SK-N-SH (cell line): ENCODE measurements around the gene STK11IP. TPM values are rescaled to one million over a fixed set of nuclear protein-coding genes. Genes with fewer than 3 reads are reported as not detected.

Source experiments
- CTCF ChIA-PET: fragments of 300-600, 350-600 bp; formaldehyde crosslinking; extraction: SDS; loops from one replicate; lab custom pipeline; 2021; lab: Yijun Ruan, JAX
- POLR2A ChIA-PET: fragments of 350-600 bp; sonication (Branson Sonifier 250); formaldehyde crosslinking; extraction: SDS; loops from one replicate; lab custom pipeline; 2020; ENCODE audit warnings: antibody characterized with exemption, inconsistent platforms; lab: Yijun Ruan, JAX
- DNase-seq: peaks from one replicate; pipeline ENCODE4 v3.0.0; 2012
- H2AFZ ChIP-seq: fragments of 200-600 bp; sonication (generic); 2 replicates; pipeline ENCODE4 v1.8.1; 2016; ENCODE audit warnings: antibody characterized with exemption, mild to moderate bottlenecking, low read depth
- H3F3A ChIP-seq: fragments of 200-600 bp; sonication (generic); replicated peaks from 2 replicates; pipeline ENCODE3; 2016; ENCODE audit warnings: antibody characterized with exemption, mild to moderate bottlenecking; ENCODE audit not compliant: insufficient read depth
- H3K27ac ChIP-seq, 2 experiments: fragments of 200-500 bp in 1 of 2; fragments of 200-600 bp in 1 of 2; sonication (Bioruptor generic) in 1 of 2; sonication (generic), shearing (Covaris generic) in 1 of 2; 2 replicates each; pipeline versions ENCODE4 v1.5.1 to v1.6.1; 2014 to 2016; ENCODE audit warnings: low read depth in 2 of 2, inconsistent platforms in 1 of 2, low read length in 1 of 2, mild to moderate bottlenecking in 1 of 2, mixed read lengths in 1 of 2
- H3K27me3 ChIP-seq: fragments of 200-600 bp; sonication (generic), shearing (Covaris generic); 2 replicates; pipeline ENCODE4 v1.6.1; 2016; ENCODE audit warnings: mixed run types; ENCODE audit not compliant: insufficient read depth
- H3K36me3 ChIP-seq, 2 experiments: fragments of 200-500 bp in 1 of 2; fragments of 200-600 bp in 1 of 2; sonication (Bioruptor generic) in 1 of 2; sonication (generic) in 1 of 2; replicated peaks in 1 of 2; 2 replicates each; pipeline versions ENCODE3 to v1.5.1; 2014 to 2016; ENCODE audit warnings: low read length in 1 of 2, mild to moderate bottlenecking in 1 of 2; ENCODE audit not compliant: insufficient read depth in 2 of 2, control insufficient read depth in 1 of 2
- H3K4me1 ChIP-seq, 2 experiments: fragments of 200-500 bp in 1 of 2; fragments of 200-600 bp in 1 of 2; sonication (Bioruptor generic) in 1 of 2; sonication (generic), shearing (Covaris generic) in 1 of 2; 2 replicates each; pipeline versions ENCODE4 v1.5.1 to v1.6.1; 2014 to 2016; ENCODE audit warnings: low read depth in 1 of 2, low read length in 1 of 2, mixed run types in 1 of 2; ENCODE audit not compliant: insufficient read depth in 2 of 2, control insufficient read depth in 1 of 2
- H3K4me2 ChIP-seq: fragments of 200-600 bp; sonication (generic), shearing (Covaris generic); 2 replicates; pipeline ENCODE4 v1.6.1; 2017; ENCODE audit warnings: mixed run types
- H3K4me3 ChIP-seq, 2 experiments: fragments of 200-500 bp in 1 of 2; fragments of 200-600 bp in 1 of 2; sonication (Bioruptor generic) in 1 of 2; sonication (generic), shearing (Covaris generic) in 1 of 2; 2 replicates each; pipeline versions ENCODE4 v1.5.1 to v1.8.1; 2014 to 2016; ENCODE audit warnings: low read depth in 2 of 2, inconsistent platforms in 1 of 2, low read length in 1 of 2, mild to moderate bottlenecking in 1 of 2, mixed read lengths in 1 of 2, moderate library complexity in 1 of 2
- H3K79me2 ChIP-seq: fragments of 200-600 bp; sonication (generic); 2 replicates; pipeline ENCODE4 v1.8.1; 2017; ENCODE audit warnings: mild to moderate bottlenecking; ENCODE audit not compliant: insufficient read depth
- H3K9ac ChIP-seq: fragments of 200-600 bp; sonication (generic); 2 replicates; pipeline ENCODE4 v1.6.1; 2017; ENCODE audit warnings: mixed run types
- H3K9me2 ChIP-seq: fragments of 200-600 bp; sonication (generic); 2 replicates; pipeline ENCODE4 v1.6.1; 2017; ENCODE audit warnings: mixed run types
- H3K9me3 ChIP-seq: fragments of 200-600 bp; sonication (generic); 2 replicates; pipeline ENCODE4 v1.6.1; 2017; ENCODE audit warnings: mixed run types, mild to moderate bottlenecking, moderate library complexity
- H4K20me1 ChIP-seq: fragments of 200-600 bp; sonication (generic); 2 replicates; pipeline ENCODE4 v1.6.1; 2017; ENCODE audit warnings: mild to moderate bottlenecking, mixed run types; ENCODE audit not compliant: insufficient read depth
- ELF1 ChIP-seq: IDR thresholded peaks from 2 replicates; pipeline ENCODE4 v1.4.0; 2012
- EP300 ChIP-seq, 2 experiments: IDR thresholded peaks; 2 replicates each; pipeline versions ENCODE4 v1.4.0 to v1.6.1; 2012; ENCODE audit warnings: borderline replicate concordance in 1 of 2, low read depth in 1 of 2, low read length in 1 of 2
- EZH2phosphoT487 ChIP-seq: fragments of 200-600 bp; sonication (generic); IDR thresholded peaks from 2 replicates; pipeline ENCODE4 v1.6.1; 2017; ENCODE audit warnings: low read depth, mixed run types, mild to moderate bottlenecking, antibody characterized with exemption, moderate library complexity, borderline replicate concordance
- FOXJ3 ChIP-seq: sonication (generic); formaldehyde crosslinking; IDR thresholded peaks from 2 replicates; pipeline ENCODE4 v1.5.1; 2020; ENCODE audit warnings: mild to moderate bottlenecking, missing genetic modification reagents
- FOXM1 ChIP-seq: IDR thresholded peaks from 2 replicates; pipeline ENCODE4 v1.4.0; 2012; ENCODE audit warnings: low read depth, mild to moderate bottlenecking
- GABPA ChIP-seq: IDR thresholded peaks from 2 replicates; pipeline ENCODE4 v1.4.0; 2012; ENCODE audit warnings: low read depth, mild to moderate bottlenecking
- IRF3 ChIP-seq: fragments of 150-350 bp; IDR thresholded peaks from 2 replicates; pipeline ENCODE4 v1.6.1; 2016; ENCODE audit warnings: mild to moderate bottlenecking, low read depth, low read length
- JUND ChIP-seq: IDR thresholded peaks from 2 replicates; pipeline ENCODE4 v1.4.0; 2012
- NRF1 ChIP-seq: IDR thresholded peaks from 2 replicates; pipeline ENCODE4 v1.6.1; 2012; ENCODE audit warnings: low read depth, mild to moderate bottlenecking, low read length
- RAD21 ChIP-seq: IDR thresholded peaks from 2 replicates; pipeline ENCODE4 v1.6.1; 2012; ENCODE audit warnings: mild to moderate bottlenecking, low read length
- SIN3A ChIP-seq: IDR thresholded peaks from 2 replicates; pipeline ENCODE4 v1.6.1; 2012; ENCODE audit warnings: low read depth, mild to moderate bottlenecking, low read length, moderate library complexity, borderline replicate concordance
- SMC3 ChIP-seq: IDR thresholded peaks from 2 replicates; pipeline ENCODE4 v1.6.1; 2012; ENCODE audit warnings: low read depth, low read length, improper control_type of control experiment
- TCF12 ChIP-seq: IDR thresholded peaks from 2 replicates; pipeline ENCODE4 v1.4.0; 2012
- TEAD4 ChIP-seq: IDR thresholded peaks from 2 replicates; pipeline ENCODE4 v1.4.0; 2012; ENCODE audit warnings: mild to moderate bottlenecking, borderline replicate concordance; ENCODE audit not compliant: insufficient read depth
- WGBS: methylation state at CpG from one replicate; pipeline ENCODE4 v1.1.6; 2017; ENCODE audit warnings: low lambda C conversion rate; 5-methylcytosine and 5-hydroxymethylcytosine counted together
- polyA plus RNA-seq, 3 experiments: library from polyadenylated mRNA; depleted of rRNA; stranded (reverse); fragments of >200 nt; gene quantifications; 2 replicates each; pipeline ENCODE4 v1.2.3, GENCODE V29; 2012
- TF ChIP-seq, protein P1 (sequence below): IDR thresholded peaks from 2 replicates; pipeline ENCODE4 v1.4.0; 2012; ENCODE audit warnings: low read depth, borderline replicate concordance
- TF ChIP-seq, protein P2 (sequence below): IDR thresholded peaks from 2 replicates; pipeline ENCODE4 v1.6.1; 2012; ENCODE audit warnings: mild to moderate bottlenecking, low read depth, low read length, moderate library complexity
- TF ChIP-seq, protein P3 (sequence below): IDR thresholded peaks from 2 replicates; pipeline ENCODE4 v1.4.0; 2012; ENCODE audit warnings: low read depth, borderline replicate concordance

Gene STK11IP
- polyA plus RNA-seq, 1 of the 3 experiments (the other 2 are of a cell fraction): 22.9 TPM

DNA sequence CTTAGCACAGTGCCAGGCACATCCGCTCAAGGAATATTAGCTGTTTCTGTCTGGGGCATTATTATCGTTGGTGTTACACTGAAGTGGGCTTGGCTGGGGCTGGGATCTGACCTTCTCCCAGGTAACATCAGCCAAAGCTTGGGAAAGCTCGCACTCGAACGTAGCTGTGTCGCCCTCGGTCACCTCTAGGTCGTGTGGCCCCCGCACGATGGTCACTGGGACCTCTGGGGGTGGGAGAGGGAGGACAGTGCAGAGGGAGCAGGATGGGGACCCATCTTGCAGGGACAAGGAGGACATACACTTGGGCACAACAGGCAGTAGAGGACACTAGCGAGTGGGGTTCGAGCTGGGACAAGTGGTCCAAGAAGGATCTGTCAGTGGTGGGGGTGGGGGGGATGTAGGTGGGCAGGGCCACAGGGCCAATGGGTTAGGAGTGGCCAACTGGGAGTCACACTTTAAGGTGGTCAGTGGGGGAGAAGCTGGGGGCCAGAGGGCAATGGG is 44.1 kb upstream of the STK11IP start:
- H3K4me2 ChIP-seq: 0 out of 2 replicates have a peak overlapping the region, but pooled peaks have one; percentile 98
- CTCF ChIA-PET: interaction anchor here (0.9 to 3.9 kb wide), 6 partner anchors 9 to 151 kb away, joined by 3 to 36 read pairs (median 6); partner anchors contain the start of genes CHPF and TMEM198

GRCh38 chr2:219554350-219554749 is 43.3 kb upstream of the STK11IP start:
- ChIA-PET CTCF (interaction anchor here (0.9 to 3.9 kb wide), 6 partner anchors 12 to 88 kb away, joined by 3 to 19 read pairs (median 4); no protein-coding TSS in a partner anchor), POLR2A (no interaction called here)
- Histone ChIP-seq H2AFZ (no peak overlapping the region), H3K4me3 (no peak overlapping the region), H3K4me2 (no peak overlapping the region), H3K9me2 (no peaks in the 10 kb centered on the region), H3K79me2 (no peaks in the 10 kb centered on the region), H4K20me1 (no peaks in the 10 kb centered on the region), H3K27ac (no peak overlapping the region), H3K9ac (no peak overlapping the region), H3K9me3 (no peaks in the 10 kb centered on the region), H3K36me3 (no peaks in the 10 kb centered on the region), H3F3A (no peaks in the 10 kb centered on the region), H3K4me1 (peaks cover 0 to 22% of the 10 kb centered on the region in 2 experiments; a peak in 1 of 4 replicates), H3K27me3 (no peaks in the 10 kb centered on the region)
- DNase-seq: no peak
- WGBS: 84% methylated on average over 5 of the region's 15 CpGs
- TF ChIP-seq TEAD4 (no peak), JUND (no peak), NRF1 (no peak), FOXJ3 (CRISPR knock-in tag) (no peak), TCF12 (no peak), EZH2phosphoT487 (no peak), SMC3 (no peak), RAD21 (no peak), FOXM1 (no peak), IRF3 (no peak), SIN3A (no peak)
- TF ChIP-seq, protein P1, sequence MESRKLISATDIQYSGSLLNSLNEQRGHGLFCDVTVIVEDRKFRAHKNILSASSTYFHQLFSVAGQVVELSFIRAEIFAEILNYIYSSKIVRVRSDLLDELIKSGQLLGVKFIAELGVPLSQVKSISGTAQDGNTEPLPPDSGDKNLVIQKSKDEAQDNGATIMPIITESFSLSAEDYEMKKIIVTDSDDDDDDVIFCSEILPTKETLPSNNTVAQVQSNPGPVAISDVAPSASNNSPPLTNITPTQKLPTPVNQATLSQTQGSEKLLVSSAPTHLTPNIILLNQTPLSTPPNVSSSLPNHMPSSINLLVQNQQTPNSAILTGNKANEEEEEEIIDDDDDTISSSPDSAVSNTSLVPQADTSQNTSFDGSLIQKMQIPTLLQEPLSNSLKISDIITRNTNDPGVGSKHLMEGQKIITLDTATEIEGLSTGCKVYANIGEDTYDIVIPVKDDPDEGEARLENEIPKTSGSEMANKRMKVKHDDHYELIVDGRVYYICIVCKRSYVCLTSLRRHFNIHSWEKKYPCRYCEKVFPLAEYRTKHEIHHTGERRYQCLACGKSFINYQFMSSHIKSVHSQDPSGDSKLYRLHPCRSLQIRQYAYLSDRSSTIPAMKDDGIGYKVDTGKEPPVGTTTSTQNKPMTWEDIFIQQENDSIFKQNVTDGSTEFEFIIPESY: no peak

More for the DNA sequence above, 44.1 kb upstream of the STK11IP start:
- no peaks in the 10 kb centered on the region for H3K9me2 ChIP-seq
- H3K27ac ChIP-seq: no peak overlapping the region
- TF ChIP-seq ELF1 (no peak), SIN3A (no peak), GABPA (no peak), FOXJ3 (CRISPR knock-in tag) (no peak), EP300 (IDR thresholded peaks at IDR 0.05; ENCODE audit: borderline replicate concordance in 1 of 2, low read depth in 1 of 2, low read length in 1 of 2) (no peak)
- TF ChIP-seq, protein P2, sequence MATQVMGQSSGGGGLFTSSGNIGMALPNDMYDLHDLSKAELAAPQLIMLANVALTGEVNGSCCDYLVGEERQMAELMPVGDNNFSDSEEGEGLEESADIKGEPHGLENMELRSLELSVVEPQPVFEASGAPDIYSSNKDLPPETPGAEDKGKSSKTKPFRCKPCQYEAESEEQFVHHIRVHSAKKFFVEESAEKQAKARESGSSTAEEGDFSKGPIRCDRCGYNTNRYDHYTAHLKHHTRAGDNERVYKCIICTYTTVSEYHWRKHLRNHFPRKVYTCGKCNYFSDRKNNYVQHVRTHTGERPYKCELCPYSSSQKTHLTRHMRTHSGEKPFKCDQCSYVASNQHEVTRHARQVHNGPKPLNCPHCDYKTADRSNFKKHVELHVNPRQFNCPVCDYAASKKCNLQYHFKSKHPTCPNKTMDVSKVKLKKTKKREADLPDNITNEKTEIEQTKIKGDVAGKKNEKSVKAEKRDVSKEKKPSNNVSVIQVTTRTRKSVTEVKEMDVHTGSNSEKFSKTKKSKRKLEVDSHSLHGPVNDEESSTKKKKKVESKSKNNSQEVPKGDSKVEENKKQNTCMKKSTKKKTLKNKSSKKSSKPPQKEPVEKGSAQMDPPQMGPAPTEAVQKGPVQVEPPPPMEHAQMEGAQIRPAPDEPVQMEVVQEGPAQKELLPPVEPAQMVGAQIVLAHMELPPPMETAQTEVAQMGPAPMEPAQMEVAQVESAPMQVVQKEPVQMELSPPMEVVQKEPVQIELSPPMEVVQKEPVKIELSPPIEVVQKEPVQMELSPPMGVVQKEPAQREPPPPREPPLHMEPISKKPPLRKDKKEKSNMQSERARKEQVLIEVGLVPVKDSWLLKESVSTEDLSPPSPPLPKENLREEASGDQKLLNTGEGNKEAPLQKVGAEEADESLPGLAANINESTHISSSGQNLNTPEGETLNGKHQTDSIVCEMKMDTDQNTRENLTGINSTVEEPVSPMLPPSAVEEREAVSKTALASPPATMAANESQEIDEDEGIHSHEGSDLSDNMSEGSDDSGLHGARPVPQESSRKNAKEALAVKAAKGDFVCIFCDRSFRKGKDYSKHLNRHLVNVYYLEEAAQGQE: no peak
- TF ChIP-seq, protein P3, sequence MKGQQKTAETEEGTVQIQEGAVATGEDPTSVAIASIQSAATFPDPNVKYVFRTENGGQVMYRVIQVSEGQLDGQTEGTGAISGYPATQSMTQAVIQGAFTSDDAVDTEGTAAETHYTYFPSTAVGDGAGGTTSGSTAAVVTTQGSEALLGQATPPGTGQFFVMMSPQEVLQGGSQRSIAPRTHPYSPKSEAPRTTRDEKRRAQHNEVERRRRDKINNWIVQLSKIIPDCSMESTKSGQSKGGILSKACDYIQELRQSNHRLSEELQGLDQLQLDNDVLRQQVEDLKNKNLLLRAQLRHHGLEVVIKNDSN: no peak
- POLR2A ChIA-PET: interaction anchor here (1.9 to 2.9 kb wide), 2 partner anchors 10 to 18 kb away, joined by 12 to 25 read pairs; partner anchors contain the start of genes CHPF, INHA, OBSL1 and TMEM198
- H3K27me3 ChIP-seq: no peaks in the 10 kb centered on the region
- 86% methylated on average over 10 of the region's 12 CpGs for WGBS
- H3K79me2 ChIP-seq: no peaks in the 10 kb centered on the region
- H3K4me1 ChIP-seq: peaks cover 0 to 22% of the 10 kb centered on the region in 2 experiments; a peak in 1 of 4 replicates
- DNase-seq: no peak
- H3F3A ChIP-seq: no peaks in the 10 kb centered on the region
- H4K20me1 ChIP-seq: no peaks in the 10 kb centered on the region
- 0 out of 4 replicates have a peak overlapping the region, but pooled peaks of 1 of the 2 experiments have one; percentile 74 for H3K4me3 ChIP-seq
- no peak overlapping the region for H3K9ac ChIP-seq
- no peak overlapping the region for H2AFZ ChIP-seq
- H3K36me3 ChIP-seq: no peaks in the 10 kb centered on the region
- H3K9me3 ChIP-seq: no peaks in the 10 kb centered on the region
